OCI-M2 (cell line): ENCODE data around the gene LRRC8C.
"Not testable (repeated sequence)": the region's sequence is repeated elsewhere in the genome, so short reads cannot be mapped to it uniquely, and the experiment has no call there.

ENCODE experiments used
- DNase-seq: peaks from one replicate; lab custom pipeline; 2025; ENCODE audit not compliant: unreplicated experiment; lab: John Stamatoyannopoulos, UW

The LRRC8C gene

GRCh38 chr1:89607586-89608318, 25.2 kb upstream of the LRRC8C start:
- DNase-seq, result no peak

DNA sequence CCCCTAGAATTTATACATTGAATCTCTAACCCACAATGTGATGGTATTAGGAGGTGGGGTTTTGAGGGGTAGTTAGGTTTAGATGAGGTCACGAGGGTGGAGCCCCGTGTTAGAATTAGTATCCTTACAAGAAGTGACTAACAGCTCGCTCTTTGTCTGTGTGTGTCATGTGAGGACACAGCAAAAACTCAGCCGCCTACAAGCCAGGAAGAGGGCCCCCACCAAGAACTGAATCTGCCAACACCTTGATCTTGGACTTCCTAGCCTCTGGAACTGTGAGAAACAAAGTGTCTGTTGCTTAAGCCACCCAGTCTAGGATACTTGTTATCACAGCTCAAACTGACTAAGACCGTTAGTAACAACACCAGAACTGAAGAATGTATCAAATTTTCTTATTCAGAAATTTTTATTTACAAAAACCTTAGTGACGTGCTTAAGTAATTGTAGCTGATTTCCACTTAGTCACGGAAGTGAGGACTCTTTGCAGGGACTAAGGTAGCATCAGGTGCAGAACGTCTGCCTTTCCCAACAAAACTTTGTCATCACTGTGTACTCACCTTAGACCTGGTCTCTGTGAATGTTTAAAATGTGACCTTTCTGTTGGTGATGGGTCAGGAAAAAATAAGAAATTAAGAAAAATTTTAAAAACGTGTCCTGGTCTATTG, 24.5 kb upstream of the LRRC8C start:
- no peak for DNase-seq

GRCh38 chr1:89608984-89609725, 23.8 kb upstream of the LRRC8C start:
- DNase-seq, result no peak

DNA sequence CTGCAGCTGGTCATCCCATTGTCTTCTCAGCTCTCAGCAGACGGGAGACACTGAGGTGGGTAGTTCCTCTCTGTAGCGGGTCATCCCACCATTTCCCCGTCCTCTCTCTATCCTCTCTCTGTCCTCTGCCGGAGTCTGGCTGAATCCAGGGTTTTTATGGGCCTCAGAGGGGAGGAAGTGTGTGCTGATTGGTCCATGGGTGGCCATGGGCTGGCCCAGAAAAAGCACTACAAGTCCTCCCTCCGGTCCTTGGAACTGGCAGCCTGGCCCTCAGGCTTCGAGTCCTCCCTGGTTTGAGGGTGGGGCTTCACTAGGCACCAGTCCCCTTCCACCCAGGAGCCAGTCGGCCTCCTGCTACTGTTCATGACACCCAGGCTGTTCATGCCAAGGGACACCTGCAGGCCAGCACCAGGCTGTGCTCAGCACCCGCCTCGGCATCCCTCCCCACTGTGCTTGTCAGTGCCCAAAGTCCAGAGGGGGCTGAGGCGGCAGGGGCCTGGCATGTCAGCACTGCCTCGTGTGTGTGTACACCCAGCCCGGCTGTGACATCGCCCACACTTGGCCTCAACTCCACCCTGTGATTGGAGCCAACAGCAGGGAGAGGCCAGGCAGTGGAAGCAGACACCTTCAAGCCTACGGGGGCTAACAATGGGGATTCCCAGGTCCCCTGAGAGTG, 23.0 kb upstream of the LRRC8C start:
- no peak for DNase-seq

DNA sequence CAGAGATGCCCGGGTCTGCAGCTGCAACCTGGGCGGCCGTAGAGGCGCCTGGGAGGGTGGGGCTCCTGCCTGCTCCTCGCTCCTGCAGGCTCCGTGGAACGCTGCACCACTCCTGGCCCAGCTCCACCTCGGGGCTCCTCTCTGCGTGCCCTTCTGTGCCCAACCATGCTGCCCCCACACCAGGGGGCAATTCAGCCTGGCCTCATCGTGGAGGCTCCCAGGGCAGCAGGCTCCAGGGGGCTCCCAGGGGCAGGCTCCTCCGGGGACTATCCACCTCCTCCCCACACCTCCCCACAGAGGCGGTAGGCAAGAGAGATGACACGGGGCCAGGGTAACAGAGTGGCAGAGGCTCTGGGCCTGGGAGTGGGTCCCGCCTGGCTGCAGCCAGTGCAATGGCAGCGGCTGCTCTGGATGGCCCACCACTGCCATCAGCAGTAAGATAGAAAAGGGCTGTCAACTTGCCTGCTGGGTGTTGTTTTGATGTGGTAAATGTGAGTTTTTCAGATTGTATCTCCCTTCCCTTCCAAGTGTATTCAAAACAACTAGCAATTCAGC, 22.4 kb upstream of the LRRC8C start:
- no peak for DNase-seq

GRCh38 chr1:89611721-89612120, 21.2 kb upstream of the LRRC8C start:
- no peak for DNase-seq

- DNase-seq, result no peak
Observed at GRCh38 chr1:89613928-89614327, 19.0 kb upstream of the LRRC8C start.

DNA sequence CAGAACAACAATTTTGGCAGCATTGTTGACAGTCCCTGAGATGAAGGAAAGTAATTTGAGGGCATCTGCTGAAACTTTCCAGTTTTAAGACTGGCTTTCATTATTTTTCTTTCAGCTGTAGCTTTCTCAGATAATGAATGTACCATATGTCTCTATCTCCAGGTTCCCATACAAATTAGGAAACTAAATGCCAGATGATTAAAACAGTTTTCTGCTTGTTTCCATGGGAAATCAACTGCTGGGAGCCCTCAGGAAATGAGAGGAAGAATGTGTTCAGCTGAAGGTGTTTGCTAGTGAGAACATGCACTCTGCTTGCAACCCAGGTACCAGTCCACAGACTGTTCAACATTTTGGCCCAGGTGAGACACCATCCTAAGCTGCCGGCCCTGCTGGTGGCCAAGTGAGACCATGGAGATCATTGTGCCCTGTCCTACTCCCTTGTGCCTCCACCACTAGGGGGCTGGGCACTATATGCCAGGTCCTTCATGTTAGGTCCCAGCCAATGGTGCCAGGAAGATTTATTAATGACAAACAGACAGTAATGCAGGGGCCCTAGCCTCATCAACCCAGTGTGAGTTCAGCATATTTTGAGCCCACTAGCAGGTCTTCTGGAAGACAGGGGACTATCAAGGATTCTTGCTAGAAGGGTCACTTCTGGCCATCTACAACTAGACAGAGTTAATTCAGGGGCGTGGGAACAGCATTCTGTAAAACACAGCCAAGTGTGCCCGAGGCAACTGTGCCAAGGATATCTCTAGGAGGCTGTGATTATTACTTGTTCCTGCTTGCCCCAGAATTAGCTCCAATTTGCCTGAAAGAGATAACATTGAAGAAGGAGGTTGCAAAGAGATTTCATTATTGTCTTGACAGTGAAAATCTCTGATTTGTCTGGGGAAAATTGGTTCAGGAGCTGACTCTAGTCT, 17.0 kb upstream of the LRRC8C start:
- DNase-seq, result no peak

- no peak for DNase-seq
Observed at GRCh38 chr1:89616844-89617627, 15.9 kb upstream of the LRRC8C start.

- no peak for DNase-seq
Observed at GRCh38 chr1:89620664-89621063, 12.3 kb upstream of the LRRC8C start.

DNA sequence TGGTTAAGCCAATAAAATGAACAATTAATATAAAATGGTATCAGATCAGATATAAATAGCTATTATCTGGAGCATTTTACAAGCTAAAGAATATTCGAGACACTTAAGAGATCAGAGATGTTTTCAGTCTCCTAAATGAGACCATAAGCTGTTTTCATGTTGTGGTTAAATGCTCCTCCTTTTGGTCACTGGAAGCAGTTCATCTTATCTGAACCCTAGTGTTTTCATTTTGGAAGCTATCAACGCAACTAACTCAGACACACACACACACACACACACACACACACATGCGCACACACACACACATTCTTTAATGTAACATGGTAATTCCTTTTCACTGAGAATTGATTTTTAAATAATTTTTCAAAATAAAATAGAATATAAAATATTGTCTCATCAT, 10.0 kb upstream of the LRRC8C start:
- DNase-seq, result no peak

GRCh38 chr1:89624314-89624713, 8.6 kb upstream of the LRRC8C start:
- no peak for DNase-seq

GRCh38 chr1:89624715-89625323, 8.1 kb upstream of the LRRC8C start:
- no peak for DNase-seq

- no peak for DNase-seq
Observed at GRCh38 chr1:89627596-89627962, 5.3 kb upstream of the LRRC8C start.

GRCh38 chr1:89629146-89629545, 3.8 kb upstream of the LRRC8C start:
- no peak for DNase-seq

- not testable (repeated sequence) for DNase-seq
Observed at GRCh38 chr1:89629600-89629999, 3.3 kb upstream of the LRRC8C start.

- DNase-seq, result no peak
Observed at GRCh38 chr1:89630048-89630447, 2.9 kb upstream of the LRRC8C start.

- no peak for DNase-seq
Observed at GRCh38 chr1:89631816-89632656, 884 bp upstream of the LRRC8C start.
